Esophagus squamous epithelium (tissue), 4 donors: ENCODE measurements around the gene SEC31A.
A peak's percentile ranks its signal among the peaks of the same experiment; 100 is the strongest.

Experiments
- CTCF ChIP-seq, 6 experiments: fragments of 450-650 bp in 4 of 6; fragments of 200-600 bp in 2 of 6; sonication (generic) in 2 of 6; IDR thresholded peaks; one replicate each; pipeline ENCODE4 v1.5.1; 2016 to 2019; ENCODE audit warnings: antibody characterized with exemption in 6 of 6, mild to moderate bottlenecking in 4 of 6, moderate library complexity in 4 of 6
- POLR2A ChIP-seq, 4 donors: fragments of 450-650 bp; IDR thresholded peaks; one replicate each; pipeline ENCODE4 v1.6.1; 2017; ENCODE audit warnings: antibody characterized with exemption in 4 of 4, mild to moderate bottlenecking in 4 of 4, moderate library complexity in 3 of 4

- TF ChIP-seq CTCF (IDR thresholded peaks at IDR 0.05) (peak in 2 of 6 experiments; percentile 3), POLR2A (IDR thresholded peaks at IDR 0.05) (peak in 3 of 4 donors; percentile 60 to 92 (median 72))
These were observed 9.6 kb upstream of the SEC31A start, which contains the start of gene THAP9 for GRCh38 chr4:82900411-82901182.
